Keratinocyte (primary cell): ENCODE results near the gene PI3.

Experiments used
- CTCF ChIP-seq, 3 experiments: IDR thresholded peaks in 1 of 3; conservative IDR thresholded peaks in 1 of 3; optimal IDR thresholded peaks in 1 of 3; 2 replicates in 2 of 3; 3 replicates in 1 of 3; pipeline versions ENCODE3 to v1.5.1; 2011; ENCODE audit warnings: low read length in 3 of 3, mild to moderate bottlenecking in 3 of 3, moderate library complexity in 2 of 3, control low read depth in 1 of 3, inconsistent platforms in 1 of 3; ENCODE audit not compliant: insufficient read depth in 2 of 3; ENCODE audit errors: extremely low read depth in 1 of 3
- EZH2 ChIP-seq: IDR thresholded peaks from one replicate; pipeline ENCODE4 v1.6.1; 2012; ENCODE audit warnings: inconsistent platforms, mild to moderate bottlenecking, low read length, moderate library complexity

GRCh38 chr20:45152405-45152804, 22.3 kb upstream of the PI3 start:
- TF ChIP-seq CTCF (optimal IDR thresholded peaks at IDR 0.05 in 1 of 3, IDR thresholded peaks at IDR 0.05 in 1 of 3, conservative IDR thresholded peaks at IDR 0.05 in 1 of 3; ENCODE audit: extremely low read depth in 1 of 3, insufficient read depth in 2 of 3, low read length in 3 of 3) (no peak), EZH2 (no peak)
